ENCODE measurements around the gene FOXK1. TPM values are rescaled to one million over a fixed set of nuclear protein-coding genes. Genes with fewer than 3 reads are reported as not detected.

The FOXK1 gene
- total and polyA plus RNA-seq, 2 of the 13 experiments (the other 11 are each of a cell fraction or from before 2014, with no cell fraction given) = 4.6 to 8.8 TPM

DNA sequence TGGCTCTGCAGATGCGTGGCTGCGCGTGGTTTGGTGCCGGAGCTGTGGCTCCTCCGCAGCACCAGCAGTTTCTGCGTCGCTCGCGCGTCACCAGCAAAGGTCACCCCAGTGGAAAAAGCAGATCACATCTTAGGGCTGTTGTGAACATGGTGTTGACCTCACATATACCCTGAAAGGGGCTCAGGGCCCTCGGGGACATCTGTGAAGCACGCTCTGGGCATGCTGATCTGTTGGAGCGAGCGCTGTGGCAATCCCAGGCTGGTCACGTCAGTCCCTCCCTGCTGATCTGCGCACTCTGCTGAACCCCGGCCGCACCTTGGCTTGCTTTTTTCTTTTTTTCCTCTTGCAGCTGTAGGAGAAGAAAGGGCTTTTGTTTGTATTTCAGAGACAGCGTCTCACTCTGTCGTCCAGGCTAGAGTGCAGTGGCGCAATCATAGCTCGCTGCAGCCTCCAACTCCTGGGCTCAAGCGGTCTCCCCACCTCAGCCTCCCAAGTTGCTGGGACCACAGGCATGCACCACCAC is 60.0 kb downstream of the FOXK1 start (continued):
- TF ChIP-seq, protein P1, sequence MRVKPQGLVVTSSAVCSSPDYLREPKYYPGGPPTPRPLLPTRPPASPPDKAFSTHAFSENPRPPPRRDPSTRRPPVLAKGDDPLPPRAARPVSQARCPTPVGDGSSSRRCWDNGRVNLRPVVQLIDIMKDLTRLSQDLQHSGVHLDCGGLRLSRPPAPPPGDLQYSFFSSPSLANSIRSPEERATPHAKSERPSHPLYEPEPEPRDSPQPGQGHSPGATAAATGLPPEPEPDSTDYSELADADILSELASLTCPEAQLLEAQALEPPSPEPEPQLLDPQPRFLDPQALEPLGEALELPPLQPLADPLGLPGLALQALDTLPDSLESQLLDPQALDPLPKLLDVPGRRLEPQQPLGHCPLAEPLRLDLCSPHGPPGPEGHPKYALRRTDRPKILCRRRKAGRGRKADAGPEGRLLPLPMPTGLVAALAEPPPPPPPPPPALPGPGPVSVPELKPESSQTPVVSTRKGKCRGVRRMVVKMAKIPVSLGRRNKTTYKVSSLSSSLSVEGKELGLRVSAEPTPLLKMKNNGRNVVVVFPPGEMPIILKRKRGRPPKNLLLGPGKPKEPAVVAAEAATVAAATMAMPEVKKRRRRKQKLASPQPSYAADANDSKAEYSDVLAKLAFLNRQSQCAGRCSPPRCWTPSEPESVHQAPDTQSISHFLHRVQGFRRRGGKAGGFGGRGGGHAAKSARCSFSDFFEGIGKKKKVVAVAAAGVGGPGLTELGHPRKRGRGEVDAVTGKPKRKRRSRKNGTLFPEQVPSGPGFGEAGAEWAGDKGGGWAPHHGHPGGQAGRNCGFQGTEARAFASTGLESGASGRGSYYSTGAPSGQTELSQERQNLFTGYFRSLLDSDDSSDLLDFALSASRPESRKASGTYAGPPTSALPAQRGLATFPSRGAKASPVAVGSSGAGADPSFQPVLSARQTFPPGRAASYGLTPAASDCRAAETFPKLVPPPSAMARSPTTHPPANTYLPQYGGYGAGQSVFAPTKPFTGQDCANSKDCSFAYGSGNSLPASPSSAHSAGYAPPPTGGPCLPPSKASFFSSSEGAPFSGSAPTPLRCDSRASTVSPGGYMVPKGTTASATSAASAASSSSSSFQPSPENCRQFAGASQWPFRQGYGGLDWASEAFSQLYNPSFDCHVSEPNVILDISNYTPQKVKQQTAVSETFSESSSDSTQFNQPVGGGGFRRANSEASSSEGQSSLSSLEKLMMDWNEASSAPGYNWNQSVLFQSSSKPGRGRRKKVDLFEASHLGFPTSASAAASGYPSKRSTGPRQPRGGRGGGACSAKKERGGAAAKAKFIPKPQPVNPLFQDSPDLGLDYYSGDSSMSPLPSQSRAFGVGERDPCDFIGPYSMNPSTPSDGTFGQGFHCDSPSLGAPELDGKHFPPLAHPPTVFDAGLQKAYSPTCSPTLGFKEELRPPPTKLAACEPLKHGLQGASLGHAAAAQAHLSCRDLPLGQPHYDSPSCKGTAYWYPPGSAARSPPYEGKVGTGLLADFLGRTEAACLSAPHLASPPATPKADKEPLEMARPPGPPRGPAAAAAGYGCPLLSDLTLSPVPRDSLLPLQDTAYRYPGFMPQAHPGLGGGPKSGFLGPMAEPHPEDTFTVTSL (CRISPR knock-in tag; IDR thresholded peaks at IDR 0.05; ENCODE audit: borderline replicate concordance) = peak; percentile 58; the same call in 1 of the 2 replicates
- TF ChIP-seq ZNF253 (CRISPR knock-in tag; IDR thresholded peaks at IDR 0.05; ENCODE audit: borderline replicate concordance) (peak; percentile 60; the same call in 1 of the 2 replicates), PAF1 (CRISPR knock-in tag; IDR thresholded peaks at IDR 0.05) (no peak), GATAD1 (CRISPR knock-in tag; IDR thresholded peaks at IDR 0.05) (peak; percentile 60), STAG1 (CRISPR knock-in tag; IDR thresholded peaks at IDR 0.05) (no peak), SATB2 (CRISPR knock-in tag; IDR thresholded peaks at IDR 0.05) (no peak), ZNF264 (CRISPR knock-in tag; IDR thresholded peaks at IDR 0.05) (peak; percentile 94), XRCC5 (optimal IDR thresholded peaks at IDR 0.05; ENCODE audit: low read length) (peak; percentile 84), ETV6 (CRISPR knock-in tag; conservative IDR thresholded peaks at IDR 0.05) (no peak), GPN1 (CRISPR knock-in tag; IDR thresholded peaks at IDR 0.05; ENCODE audit: borderline replicate concordance) (no peak), TBX3 (IDR thresholded peaks at IDR 0.05; ENCODE audit: borderline replicate concordance) (no peak), PAX8 (CRISPR knock-in tag; IDR thresholded peaks at IDR 0.05; ENCODE audit: borderline replicate concordance) (no peak), ZBTB7B (CRISPR knock-in tag; IDR thresholded peaks at IDR 0.05) (0 out of 2 replicates have a peak, but pooled peaks have one; percentile 33), MTA1 (CRISPR knock-in tag; IDR thresholded peaks at IDR 0.05; ENCODE audit: borderline replicate concordance) (0 out of 2 replicates have a peak, but pooled peaks have one; percentile 70)
- TF ChIP-seq, protein P2, sequence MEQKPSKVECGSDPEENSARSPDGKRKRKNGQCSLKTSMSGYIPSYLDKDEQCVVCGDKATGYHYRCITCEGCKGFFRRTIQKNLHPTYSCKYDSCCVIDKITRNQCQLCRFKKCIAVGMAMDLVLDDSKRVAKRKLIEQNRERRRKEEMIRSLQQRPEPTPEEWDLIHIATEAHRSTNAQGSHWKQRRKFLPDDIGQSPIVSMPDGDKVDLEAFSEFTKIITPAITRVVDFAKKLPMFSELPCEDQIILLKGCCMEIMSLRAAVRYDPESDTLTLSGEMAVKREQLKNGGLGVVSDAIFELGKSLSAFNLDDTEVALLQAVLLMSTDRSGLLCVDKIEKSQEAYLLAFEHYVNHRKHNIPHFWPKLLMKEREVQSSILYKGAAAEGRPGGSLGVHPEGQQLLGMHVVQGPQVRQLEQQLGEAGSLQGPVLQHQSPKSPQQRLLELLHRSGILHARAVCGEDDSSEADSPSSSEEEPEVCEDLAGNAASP (CRISPR knock-in tag; IDR thresholded peaks at IDR 0.05; ENCODE audit: borderline replicate concordance) = peak; percentile 62; the same call in 1 of the 2 replicates
- TF ChIP-seq, protein P3, sequence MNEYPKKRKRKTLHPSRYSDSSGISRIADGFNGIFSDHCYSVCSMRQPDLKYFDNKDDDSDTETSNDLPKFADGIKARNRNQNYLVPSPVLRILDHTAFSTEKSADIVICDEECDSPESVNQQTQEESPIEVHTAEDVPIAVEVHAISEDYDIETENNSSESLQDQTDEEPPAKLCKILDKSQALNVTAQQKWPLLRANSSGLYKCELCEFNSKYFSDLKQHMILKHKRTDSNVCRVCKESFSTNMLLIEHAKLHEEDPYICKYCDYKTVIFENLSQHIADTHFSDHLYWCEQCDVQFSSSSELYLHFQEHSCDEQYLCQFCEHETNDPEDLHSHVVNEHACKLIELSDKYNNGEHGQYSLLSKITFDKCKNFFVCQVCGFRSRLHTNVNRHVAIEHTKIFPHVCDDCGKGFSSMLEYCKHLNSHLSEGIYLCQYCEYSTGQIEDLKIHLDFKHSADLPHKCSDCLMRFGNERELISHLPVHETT (CRISPR knock-in tag; conservative IDR thresholded peaks at IDR 0.05) = 0 out of 2 replicates have a peak, but pooled peaks have one; percentile 41
- TF ChIP-seq, protein P4, sequence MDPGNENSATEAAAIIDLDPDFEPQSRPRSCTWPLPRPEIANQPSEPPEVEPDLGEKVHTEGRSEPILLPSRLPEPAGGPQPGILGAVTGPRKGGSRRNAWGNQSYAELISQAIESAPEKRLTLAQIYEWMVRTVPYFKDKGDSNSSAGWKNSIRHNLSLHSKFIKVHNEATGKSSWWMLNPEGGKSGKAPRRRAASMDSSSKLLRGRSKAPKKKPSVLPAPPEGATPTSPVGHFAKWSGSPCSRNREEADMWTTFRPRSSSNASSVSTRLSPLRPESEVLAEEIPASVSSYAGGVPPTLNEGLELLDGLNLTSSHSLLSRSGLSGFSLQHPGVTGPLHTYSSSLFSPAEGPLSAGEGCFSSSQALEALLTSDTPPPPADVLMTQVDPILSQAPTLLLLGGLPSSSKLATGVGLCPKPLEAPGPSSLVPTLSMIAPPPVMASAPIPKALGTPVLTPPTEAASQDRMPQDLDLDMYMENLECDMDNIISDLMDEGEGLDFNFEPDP (CRISPR knock-in tag; conservative IDR thresholded peaks at IDR 0.05) = no peak
- TF ChIP-seq, protein P5, sequence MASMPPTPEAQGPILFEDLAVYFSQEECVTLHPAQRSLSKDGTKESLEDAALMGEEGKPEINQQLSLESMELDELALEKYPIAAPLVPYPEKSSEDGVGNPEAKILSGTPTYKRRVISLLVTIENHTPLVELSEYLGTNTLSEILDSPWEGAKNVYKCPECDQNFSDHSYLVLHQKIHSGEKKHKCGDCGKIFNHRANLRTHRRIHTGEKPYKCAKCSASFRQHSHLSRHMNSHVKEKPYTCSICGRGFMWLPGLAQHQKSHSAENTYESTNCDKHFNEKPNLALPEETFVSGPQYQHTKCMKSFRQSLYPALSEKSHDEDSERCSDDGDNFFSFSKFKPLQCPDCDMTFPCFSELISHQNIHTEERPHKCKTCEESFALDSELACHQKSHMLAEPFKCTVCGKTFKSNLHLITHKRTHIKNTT (CRISPR knock-in tag; IDR thresholded peaks at IDR 0.05) = no peak

Measured in HepG2 (cell line).